Stimulated activated naive CD4-positive, alpha-beta T cell (primary cell): ENCODE data around the gene DELE1.
"Not testable (repeated sequence)": the region's sequence is repeated elsewhere in the genome, so short reads cannot be mapped to it uniquely, and the experiment has no call there.

Source experiments
- DNase-seq, 6 experiments: peaks; one replicate each; lab custom pipeline; 2025; lab: John Stamatoyannopoulos, UW

The DELE1 gene

DNA sequence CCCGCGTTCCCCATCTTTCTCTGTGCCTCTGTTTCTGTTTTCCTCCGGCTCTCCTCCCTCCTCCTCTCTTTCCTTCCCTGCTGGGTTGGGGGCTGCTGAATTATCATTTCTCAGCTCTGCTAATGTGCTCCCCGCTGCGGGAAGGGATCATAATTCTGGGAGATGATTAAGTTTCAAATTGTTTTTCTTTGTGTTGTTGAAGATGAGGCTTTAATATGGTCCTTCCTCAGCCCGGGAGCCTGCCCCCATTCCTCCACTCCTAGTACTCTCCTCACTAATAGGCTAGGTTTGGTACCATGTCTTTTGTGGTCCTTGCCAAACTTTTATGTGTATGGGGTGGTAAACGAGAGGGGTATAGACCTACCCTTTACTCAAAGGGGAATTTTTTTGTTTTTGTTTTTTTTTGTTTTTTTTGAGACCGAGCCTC lies 39.8 kb upstream of the DELE1 start:
- DNase-seq = no peak

- DNase-seq = no peak
These were observed 34.3 kb upstream of the DELE1 start for GRCh38 chr5:141889282-141889871.

- DNase-seq = not testable (repeated sequence)
These were observed 33.2 kb upstream of the DELE1 start for GRCh38 chr5:141890429-141890828.

- DNase-seq = no peak
These were observed 26.2 kb upstream of the DELE1 start for GRCh38 chr5:141897425-141897824.

DNA sequence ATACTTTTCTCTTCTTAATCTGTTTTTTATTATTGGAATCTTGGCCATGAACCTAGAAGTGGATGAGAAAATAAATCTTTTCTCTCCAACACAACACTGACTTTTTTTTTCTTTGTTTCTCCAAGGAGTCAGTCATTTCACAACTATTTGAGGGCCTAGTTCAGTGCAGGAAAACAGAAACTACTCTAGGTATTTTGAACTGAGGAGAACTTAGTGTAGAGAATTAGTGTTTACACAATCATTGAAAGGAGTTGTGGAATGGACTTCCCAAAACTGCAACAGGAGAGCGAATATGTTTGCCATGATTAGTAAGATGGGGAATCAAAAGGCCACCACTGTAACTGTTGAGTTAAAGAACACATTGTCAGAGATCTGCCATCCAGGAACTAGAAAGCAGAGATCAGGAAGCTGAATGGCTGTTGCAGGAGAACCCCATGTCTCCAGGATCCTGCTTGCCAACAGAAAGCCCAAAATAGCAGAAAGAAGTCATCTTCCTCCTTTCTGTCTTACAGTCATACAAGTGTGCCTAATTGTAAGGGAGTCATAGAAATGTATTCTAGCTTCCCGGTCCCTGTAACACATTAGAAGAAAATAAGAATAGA lies 25.1 kb upstream of the DELE1 start:
- DNase-seq = no peak

GRCh38 chr5:141902015-141902814 lies 21.5 kb upstream of the DELE1 start:
- DNase-seq = no peak

DNA sequence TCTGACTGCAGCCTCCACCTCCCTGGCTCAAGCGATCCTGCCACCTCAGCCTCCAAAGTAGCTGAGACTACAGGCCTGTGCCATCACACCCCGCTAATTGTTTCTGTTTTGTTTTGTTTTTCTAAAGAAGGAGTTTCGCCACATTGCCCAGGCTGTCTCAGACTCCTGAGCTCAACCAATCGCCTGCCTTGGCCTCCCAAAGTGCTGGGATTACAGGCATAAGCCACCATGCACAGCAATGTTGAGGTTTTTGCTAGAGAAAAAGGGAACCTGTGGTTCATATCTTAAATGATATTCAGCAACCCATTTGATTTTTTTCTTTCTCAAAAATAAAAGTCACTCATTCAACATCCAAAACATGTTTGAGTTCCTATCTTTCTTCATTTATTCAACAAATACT lies 20.4 kb upstream of the DELE1 start:
- no peak for DNase-seq

DNA sequence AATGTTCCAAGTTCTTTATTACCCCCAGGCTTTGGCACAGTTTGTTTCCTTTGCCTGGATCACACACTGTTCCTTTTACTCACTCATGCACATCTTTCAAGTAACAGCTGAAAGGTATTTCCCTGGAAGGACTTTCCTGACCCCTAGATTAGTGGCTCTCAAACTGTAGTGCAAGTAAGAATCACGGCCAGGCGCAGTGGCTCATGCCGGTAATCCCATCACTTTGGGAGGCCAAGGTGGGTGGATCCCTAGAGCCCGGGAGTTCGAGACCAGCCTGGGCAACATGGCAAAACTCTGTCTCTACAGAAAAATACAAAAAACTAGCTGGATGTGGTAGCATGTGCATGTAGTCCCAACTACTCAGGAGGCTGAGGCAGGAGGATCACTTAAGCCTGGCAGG lies 19.1 kb upstream of the DELE1 start:
- DNase-seq = no peak

GRCh38 chr5:141906517-141906916 lies 17.2 kb upstream of the DELE1 start:
- no peak for DNase-seq

DNA sequence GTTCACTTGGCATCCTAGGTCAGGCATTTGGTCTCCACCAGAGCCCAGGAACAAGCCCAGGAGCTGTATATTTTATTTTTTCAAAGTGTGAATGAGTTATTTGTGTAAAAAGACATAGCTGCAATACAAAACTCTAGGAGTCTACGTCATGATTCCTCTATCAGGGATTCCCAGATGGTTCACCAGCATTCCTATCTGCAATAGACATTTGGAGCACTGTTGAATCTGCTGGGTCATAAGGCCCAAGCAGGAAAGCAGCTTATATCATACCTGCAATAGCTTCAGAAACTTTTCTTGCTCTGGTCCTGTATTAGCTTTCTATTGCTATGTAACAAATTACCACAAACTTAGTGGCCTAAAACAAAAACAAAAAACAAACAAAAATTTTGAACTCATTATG lies 16.7 kb upstream of the DELE1 start:
- no peak for DNase-seq

DNA sequence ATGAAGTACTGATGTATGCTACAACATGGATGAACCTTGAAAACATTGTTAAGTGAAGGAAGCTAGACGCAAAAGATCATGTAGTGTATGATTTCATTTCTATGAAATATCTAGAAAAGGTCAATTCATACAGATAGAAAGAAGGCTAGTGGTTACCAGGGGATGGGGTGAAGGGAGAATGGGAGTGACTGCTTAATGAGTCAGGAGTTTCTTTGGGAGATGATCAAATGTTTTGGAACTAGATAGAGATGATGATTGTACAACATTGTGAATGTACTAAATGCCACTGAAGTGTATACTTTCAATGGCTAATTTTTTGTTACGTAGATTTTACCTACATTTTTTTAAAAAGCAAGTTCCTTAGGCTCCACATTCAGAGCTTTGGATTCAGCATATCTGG lies 14.9 kb upstream of the DELE1 start:
- no peak for DNase-seq

DNA sequence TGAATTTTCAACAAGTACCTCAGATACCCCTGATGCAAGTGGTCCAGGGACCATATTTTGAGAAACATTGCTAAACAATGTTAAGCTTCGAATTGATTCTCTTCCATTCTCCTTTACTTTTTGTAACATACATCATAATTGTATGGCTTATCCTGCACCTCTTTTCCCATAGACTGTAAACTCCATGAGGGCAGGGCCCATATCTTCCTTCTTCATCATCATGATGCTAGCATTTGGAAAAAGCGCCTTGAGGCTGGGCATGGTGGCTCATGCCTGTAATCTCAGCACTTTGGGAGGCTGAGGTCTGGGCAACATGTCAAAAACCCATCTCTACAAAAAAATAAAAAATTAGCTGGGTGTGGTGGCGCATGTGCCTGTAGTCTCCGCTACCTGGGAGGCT lies 14.5 kb upstream of the DELE1 start:
- DNase-seq = no peak

DNA sequence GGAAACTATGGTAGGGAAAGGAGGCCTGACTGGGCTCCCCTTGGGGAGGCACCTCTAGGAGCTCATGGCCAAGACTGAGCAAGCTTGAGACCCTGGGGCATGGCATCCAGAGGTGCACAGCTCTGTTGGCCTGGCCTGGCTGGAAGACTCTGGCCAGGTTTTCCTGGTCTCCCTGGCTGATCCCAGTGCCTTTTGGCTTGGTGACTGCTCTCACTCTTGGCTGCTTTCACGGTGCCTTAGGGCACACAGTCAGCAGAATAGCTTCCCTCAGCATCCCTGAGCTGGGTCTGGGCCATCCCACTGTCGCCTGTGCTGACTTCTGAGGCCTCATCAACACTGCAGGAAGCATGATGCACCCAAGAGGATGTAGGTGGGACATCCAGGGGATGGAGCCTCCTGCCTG lies 13.4 kb upstream of the DELE1 start:
- no peak for DNase-seq

GRCh38 chr5:141913560-141914198 lies 10.0 kb upstream of the DELE1 start:
- DNase-seq = no peak

GRCh38 chr5:141914199-141914743 lies 9.4 kb upstream of the DELE1 start:
- peak in 3 of 6 experiments; percentile 7 to 21 (median 9) for DNase-seq

DNA sequence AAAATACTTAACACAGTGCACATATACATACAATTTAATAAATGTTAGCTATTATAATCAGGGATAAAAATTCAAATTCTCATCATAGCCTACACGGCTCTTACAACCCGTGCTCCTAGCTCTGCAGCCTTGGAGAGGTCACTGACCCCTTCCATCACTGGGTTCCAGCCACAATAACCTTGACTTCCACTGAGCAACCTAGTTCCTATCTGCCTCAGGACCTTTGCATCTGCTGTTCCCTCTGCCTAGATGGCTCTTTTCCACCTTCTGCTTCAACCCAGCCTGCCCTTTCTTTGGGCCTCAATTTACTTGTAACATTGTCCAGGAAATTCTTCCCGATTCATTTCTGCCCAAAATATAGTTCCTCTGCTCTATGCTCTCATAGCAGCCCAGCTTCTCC lies 8.9 kb upstream of the DELE1 start:
- DNase-seq = no peak

DNA sequence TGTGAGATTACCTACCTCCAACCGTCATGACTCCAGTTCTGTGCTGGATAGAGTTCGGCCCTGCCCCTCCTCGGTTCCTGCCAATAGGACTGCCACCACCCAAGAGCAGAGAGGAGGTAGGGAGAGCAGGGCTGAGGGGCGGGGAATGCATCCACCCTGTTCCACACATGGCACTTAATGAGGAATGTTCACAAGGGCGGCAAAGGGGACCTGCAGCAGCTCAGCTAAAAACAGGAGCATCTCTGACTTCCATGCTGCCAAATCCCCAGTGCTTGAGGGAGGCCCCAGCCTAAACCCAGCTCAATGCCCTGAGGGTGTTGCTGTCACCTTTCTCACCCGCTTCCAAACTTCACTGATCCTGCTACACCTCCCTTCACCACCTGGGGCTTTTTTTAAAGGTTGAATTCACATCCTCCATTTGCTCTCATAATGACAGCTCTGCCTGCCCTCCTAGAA lies 7.8 kb upstream of the DELE1 start:
- no peak for DNase-seq

DNA sequence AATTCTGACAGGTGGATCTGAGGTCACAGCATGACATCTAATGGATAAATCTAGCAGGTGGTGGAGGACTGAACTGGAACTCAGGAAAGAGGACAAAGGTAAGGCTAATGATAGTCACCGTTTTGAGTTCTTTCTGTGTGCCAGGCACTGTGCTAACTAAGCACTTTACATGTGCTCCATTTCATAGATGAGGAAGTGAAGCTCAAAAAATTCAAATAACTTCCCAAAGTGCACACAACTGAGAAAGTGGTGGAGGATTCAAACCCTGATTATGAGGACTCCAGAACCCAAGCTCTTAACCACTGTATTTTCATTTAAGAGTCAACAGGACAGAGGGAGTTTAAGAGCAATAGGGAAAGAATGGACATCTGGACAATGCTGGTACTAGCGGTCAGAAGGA lies 7.1 kb upstream of the DELE1 start:
- no peak for DNase-seq

DNA sequence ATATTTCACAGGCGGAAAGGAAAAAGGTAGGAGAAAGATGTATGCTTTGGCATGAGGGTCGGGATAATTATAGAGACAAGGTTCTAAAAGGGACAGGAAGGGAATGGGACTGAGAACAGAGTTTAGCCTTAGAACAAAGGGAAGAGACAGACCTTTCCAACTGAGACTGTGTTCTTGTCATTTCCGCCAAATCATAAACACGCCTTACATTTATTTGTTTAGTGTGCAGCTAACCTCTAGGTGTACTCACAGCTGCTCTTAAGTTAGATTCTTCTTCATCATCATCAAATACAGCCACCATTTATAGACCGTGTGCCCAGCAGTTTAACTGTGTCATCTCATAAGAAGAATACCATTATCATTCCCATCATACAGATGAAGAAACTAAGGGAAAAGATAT lies 5.9 kb upstream of the DELE1 start:
- no peak for DNase-seq

DNA sequence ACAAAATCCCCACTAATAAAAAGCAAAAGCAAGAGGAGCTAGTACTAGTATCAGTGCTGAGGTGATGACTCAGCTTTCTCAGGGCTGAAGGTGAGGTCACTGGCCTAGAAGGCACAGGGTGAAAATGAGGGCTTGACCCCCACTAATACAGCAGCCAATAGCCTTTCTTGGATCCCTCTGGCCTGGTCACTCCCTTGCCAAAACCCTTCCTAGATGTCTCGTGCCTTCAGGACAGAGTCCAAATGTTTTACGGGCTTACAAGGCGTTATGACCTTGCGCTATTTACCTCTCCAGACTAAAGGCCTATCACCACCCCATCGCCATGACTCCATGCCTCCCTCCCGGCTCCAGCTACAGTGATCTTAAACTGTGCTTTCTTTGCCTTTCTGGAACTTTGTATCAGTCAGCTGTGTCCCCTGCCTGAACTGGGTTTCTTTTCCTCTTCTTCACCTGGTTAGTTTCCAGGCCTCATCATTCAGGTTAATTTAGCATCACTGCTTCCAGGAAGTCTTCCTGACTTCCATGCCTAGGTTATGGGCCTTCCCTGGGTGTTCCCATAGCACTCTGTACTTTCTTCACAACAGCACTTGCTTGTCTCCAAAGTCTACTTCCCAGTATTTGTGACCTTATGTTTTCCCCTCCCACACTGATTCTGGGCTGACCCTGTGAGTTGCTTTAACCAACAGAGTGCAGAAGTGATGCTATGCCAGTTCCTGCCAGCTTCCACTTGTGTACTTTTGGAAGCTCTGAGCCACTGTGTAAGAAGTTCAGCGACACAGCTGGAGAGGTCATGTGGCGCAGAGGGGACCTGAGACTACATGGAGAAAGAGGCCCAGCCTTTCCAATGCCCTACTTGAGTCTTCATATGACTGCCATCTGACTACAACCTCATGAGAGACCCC lies 4.2 kb upstream of the DELE1 start:
- DNase-seq = no peak

DNA sequence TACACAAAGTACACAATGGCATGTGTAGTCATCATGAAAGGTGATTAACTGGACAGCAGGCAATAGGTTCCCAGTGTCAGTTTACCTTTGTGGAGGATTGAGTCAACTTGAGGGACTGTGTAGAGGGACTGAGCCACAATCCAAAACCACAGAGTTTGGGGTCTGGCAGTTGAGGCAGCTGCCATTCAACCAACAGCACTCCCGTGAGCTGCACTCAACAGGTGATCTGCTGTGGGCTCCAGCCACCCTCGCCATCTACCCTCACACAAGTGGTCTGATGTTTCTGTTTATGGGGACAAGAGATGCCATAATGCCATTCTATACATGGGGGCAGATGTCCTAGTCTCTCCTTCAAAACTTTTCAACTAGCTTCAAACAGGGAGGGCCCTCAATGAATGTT lies 2.9 kb upstream of the DELE1 start:
- DNase-seq = no peak
